HG02678 (cell line): Measurements from ENCODE around the gene SF3A1.

Experiments
- ATAC-seq: cut with Tn5 transposase; IDR thresholded peaks from one replicate; pipeline ENCODE4 v1.9.1; 2021; ENCODE audit warnings: mild to moderate bottlenecking, moderate library complexity; ENCODE audit not compliant: unreplicated experiment

SF3A1 gene

DNA sequence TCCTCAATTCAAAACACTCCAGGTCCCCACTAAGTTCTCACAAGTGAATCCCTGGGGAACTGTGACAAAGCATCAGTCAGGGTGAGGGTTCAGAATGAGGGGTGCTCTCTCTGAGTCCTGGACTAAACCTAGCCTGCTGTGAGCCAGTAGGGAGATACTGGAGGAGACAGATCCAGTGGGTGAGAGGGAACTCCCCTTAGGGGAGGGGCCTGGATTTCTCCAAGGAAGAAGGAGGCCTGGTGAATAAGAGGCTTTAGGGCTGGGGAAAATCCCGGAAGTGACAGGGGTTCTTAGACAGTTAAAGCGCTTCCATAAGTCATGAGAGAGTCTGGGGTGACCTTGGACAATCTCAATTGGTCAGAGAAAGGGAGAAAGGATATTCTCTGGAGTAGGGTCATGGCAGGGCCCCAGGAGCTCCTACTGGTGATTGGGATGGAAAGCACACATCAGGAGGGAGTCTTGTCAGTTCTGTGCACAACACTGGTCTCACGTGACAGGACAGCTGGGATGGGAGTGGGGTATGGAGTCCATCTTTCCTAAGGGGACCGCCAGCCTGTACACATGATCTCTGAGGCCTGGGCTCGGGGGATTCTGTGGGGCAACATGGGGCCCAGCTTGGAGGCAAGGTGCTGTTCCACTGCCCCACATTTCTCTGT lies 31.5 kb downstream of the SF3A1 start:
- no peak for ATAC-seq

DNA sequence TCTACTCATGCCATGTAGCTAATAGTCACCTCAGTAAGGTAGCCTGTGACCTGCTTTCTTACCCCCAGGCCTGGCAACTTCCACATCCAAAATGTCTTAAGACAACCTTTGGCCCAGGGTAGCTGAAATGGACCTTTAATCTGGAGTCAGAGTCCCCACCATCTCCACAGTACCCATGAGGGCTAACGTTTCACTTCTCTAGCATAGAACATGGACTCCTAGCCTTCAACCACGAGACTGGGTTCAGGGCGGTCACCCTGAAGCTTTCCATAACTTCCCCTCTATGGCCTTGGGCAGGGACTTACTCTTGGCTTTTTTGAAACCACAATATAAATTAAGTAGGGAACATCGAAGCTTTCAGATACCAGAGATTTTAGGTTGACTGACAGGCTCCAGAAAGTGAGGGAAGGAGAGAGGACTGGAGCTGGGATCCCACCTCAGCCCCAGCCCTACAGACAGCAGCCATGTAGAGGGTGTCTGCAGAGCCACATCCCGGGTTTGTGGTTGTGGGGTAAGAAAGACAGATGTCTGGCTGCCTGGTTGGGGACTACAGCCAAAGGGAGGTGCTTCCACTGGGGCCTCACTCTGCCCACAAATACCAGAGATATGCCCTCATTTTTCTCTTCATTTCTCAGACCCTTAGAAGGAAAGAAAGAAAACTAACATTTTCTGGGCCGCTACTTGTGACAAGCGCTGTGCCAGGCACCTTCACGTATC lies 32.5 kb downstream of the SF3A1 start:
- no peak for ATAC-seq

DNA sequence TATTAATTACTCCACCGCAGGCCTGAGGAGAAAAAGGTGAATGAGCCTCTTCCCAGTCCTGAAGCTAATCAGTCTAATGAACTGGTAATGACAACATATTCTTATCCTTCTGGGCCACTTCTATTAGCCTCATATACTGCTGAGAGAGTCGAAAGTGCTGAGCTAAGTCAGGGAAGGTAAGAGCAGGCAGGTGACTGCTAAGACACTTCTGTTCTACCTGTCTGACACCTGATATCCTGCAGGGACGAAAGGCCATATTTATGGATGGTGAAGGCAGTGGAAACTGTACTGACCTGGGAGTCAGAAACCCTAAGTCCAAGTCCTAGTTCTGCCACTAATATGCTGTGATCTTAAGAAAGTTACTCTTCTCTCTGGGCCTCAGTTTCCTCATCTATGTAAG lies 33.4 kb downstream of the SF3A1 start:
- ATAC-seq = no peak

DNA sequence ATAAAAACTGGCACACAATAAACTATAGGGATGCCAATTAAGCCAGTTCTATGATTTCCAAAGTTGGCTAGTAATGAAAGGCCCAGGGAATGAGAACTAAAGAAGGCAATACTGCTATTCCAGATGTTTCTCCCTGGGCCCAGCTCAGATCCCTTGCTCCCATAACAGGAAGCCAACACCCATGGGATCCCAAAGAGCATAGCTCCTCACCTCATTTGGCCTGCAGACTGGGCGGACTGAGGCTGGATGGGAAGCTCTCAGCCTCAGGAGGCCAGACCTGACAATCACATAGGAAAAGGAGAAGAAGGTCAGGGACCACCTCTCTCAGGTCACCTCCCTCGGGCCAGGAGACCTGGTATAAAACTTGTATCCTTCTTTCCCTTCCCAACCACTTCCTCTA lies 35.2 kb downstream of the SF3A1 start:
- no peak for ATAC-seq

DNA sequence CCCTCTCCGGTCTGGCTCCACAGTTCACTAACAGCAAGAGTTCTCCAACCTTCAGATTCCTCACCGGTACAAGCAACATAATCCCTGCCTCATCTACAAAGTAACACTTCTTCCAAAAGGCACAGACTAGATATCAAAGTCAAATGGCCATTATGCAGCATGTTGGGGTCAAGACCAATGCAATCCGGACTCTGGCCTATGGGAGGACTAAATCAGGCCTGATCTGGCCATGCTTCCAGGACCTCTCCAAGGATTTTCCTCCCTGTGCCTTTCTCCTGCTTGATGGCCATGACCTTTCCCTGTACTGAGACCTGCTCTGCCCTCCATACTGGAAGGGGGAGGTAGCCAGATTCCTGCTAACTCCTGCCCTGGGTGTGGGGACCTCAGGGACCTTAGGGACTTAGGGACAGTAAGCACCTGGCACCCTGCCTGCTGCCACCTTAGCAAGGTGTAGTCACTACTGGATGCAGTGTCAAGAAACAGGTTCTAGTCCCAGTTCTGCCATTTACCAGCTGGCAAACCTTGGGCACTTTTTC lies 36.6 kb downstream of the SF3A1 start:
- ATAC-seq = no peak

DNA sequence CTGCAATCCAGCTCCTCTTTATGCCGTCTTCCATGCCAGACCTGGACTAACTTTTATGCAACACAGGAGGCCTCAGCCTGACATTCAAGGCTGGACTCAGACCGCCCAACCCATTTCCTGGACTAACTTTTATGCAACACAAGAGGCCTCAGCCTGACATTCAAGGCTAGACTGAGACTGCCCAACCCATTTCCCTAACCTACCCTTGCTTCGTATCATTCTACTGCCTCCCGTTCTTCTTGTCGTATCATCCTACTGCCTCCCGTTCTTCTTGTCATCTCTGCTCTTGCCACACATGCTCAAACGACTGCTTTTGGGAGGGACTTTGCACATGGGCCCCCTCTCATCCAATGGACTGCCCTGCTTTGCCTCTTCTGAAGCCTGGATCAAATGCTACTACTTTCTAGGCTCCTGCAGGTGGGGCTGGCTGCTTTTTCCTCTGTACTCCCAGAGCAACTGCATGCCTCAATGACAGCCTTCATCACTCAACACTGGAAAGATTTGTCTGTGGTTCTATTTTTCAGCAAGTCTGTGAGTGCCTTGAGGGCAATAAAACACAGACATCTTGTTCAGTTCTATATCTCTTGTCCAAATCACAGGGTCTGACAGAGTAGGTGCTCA lies 37.8 kb downstream of the SF3A1 start:
- ATAC-seq = no peak

DNA sequence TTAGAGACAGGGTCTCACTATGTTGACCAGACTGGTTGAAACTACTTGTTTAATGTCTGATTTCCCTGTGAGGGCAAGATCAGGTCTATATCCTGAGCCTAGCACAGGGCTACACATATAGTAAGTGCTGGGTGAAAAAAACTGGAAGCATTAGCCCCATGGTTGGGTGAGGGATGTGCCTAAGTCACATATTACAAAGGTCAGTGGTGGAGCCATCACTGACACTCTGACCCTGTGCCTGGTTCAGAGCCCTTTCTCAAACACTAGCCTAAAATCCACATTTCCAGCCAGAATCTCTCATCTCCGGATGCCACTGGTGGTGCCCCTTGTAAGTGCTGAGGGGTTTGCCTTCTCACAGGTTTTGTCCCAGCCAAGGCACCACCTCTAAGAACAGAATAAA lies 38.9 kb downstream of the SF3A1 start:
- ATAC-seq = no peak

DNA sequence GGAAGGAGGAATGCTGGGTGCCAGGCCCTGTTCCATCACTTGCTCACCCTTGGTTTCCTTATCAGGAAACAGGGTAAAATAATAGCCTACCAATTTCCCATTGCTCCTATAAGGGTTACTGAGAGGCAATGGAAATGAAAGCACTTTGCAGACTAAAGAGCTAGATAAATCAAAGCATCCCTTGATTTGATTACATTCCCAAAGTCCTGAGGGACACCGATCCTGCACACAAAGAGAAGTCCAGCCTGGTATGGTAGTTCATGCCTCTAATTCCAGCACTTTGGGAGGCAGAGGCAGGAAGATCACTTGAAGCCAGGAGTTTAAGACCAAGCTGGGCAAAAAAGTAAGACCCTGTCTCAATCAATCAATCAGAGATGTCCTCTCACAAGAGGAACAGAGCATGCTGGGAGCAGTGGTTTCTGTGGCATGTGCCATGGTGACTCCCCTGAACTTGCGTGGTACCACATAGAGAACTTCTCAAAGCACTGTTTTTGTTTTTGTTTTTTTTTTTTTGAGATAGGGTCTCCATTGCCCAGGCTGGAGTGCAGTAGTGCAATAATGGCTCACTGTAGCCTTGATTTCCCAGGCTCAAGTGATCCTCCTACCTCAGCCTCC lies 40.6 kb downstream of the SF3A1 start:
- no peak for ATAC-seq

DNA sequence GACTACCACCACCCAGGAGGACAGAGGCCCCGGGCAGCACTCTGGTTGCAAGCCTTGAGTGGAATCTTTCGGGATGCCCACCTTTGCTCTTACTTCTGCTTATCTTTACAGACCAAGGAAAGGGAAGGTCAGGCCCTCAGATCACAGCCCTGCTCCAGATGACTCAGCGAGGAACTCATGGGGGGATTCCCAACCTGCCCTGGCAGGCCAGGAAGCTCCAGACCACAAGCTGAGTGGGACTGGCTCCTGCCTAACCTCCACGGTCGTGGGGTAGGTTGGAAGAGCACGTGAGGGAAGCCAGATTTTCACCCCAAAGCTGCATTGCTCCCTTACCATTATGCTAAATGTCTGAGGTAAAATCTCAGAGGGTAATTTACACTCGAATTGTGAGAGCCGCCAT lies 41.8 kb downstream of the SF3A1 start:
- ATAC-seq = peak; percentile 49

DNA sequence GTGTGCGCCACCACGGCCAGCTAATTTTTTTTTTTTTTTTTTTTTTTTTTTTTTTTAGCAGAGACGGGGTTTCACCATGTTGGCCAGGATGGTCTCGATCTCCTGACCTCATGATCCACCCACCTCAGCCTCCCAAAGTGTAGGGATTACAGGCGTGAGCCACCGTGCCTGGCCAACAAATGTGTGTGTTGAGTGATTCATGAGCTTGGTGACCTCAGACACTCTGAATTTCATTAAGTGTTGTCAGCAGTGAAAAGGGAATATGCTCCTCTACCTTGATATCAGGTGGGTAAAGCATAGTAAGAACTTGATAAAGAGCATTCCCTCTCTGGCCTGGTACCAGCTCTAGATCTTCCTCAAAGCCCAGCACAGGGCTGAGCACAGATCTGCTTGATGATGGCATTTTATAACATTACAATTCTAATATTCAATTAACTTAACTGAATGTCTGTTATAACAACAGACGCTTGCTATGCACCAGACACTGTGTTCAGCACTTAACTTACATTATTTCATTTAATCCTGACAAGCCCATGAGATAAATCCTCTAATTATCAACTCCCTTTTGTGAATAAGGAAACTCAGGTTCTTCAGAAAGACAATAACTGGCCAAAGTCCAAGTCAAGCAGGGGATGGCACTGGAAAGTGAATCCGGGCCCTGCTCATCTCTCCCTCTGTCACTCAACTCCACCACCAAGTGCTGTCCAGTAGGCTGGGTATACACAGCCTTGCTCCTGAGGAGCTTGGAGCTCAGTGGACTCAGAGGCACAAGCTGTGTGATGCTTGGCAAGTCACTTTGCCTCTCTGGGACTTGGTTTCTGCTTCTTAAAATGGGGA lies 42.9 kb downstream of the SF3A1 start:
- ATAC-seq = no peak

DNA sequence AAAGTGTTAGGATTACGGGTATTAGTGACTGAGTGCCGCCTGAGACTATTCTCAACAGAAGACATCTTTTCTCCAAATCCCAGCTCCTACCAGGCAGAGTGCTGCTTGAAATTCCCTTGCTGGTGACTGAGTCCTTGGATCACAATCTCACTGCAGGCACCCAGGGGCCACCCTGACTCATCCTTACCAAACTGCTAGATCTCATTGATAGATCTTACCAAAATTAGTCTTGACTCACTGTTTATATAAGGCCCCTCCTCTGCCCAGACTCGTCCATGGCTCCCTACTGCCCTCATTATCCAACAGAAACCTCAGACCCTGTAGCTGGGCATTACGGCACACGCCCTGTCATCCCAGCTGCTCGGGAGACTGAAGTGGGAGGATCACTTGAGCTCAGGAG lies 44.6 kb downstream of the SF3A1 start:
- no peak for ATAC-seq

DNA sequence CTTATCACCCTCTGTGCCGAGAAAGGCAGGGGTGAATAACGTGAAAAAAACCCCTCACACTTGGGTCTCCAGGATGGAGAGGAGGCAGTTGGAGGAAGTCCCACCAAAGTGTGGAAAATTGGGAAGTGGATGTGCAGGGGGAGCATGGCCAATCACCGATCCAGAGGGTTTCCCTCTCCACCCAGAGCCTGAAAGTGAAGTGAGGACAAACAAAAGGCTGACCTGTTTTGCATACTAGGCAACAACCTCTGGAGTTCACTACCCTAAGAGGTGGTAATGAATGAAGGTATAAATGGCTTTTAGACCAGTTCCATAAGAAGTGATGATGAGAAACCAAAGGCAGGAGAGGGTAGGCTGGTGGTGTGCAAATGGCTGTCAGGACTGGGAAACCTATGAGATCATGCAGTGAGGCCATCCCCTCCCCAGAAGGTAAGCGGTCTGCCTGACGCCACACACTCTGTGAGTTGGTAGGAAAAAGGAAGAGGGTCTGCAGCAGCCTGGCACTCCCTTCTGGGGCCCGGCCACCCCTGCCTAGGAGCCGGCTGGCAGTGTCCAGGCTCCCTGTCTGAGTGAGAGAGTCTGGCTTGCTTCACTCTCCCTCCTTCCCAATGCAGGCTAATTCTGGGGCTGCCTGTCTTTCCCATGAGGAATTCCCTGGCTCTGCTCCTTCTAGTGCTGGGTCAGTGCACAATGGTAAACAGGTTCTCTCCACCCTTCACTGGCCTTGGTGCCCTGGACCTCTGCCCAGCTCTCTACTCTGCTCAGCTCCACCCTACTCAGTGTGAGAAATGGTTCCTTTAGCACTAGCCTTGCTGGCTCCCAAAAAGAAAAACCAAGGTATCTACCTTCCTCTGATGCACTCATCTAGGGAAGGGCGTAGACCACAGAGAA lies 45.6 kb downstream of the SF3A1 start:
- no peak for ATAC-seq

DNA sequence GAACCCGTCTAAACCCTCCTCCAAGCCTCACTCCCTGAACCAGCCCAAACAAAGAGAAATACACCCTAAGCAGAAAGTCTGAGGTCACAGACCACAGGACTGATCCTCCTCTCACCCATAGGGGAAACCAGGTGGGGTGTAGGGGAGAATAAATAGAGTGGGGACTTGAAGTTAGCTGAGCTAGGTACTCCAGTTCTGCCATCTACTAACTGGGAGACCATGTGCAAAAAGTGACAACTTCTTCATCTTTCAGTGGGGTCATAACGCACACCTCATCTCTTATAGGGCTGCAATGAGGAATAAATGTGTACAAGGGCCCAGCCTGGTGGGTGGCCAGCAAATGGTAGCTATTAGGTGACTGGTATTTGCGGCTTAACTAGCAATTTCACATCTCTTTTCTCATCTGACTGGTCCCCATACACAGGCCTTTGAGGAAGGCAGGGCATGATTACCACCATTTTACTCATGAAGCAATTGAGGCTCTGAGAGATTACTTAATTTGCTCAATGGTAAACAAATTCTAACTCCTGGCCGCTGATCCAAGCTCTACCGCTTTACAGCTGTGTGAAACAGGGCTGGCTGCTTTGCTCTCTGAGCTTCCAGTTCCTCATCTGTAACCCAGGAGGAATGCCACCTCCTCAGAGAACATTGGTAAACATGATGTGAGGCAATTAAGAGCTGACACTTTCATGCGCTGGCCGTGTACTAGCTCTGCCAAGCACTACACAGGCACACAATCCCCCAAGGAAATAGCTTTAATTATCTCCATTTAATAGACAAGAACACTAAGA lies 46.5 kb downstream of the SF3A1 start:
- no peak for ATAC-seq

DNA sequence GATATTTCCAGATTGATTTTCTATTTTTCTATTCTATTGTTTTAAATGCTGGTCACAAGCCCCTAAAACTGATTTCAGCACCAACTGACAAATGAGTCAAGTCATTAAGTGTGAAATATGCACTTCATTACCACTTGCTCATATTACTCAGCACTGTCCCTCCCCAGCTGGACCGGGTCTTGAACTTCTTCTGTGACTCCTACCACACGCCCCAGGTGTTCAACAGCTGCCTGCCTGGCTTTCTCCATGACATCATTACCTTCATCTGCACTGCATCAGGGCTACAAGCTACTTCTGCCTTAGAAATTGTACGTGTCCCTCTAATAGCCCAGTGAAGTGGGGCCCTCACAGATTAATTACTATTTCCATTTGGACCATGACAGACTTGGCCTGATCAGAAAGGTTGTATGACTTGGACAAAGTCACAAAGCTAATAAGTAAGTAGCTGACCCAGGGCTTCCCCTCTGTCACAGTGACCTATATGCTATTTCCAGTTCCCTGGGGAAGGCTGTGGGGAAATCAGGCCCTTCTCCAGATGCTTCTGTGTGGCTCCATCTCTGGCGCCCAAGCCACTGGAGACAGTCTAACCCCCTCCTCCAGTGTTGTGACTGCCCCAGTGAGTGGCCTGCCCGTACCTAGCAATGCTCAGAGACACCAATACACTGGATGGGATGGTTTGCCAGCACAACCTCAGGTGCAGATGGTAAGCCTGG lies 48.0 kb downstream of the SF3A1 start:
- peak; percentile 42 for ATAC-seq

DNA sequence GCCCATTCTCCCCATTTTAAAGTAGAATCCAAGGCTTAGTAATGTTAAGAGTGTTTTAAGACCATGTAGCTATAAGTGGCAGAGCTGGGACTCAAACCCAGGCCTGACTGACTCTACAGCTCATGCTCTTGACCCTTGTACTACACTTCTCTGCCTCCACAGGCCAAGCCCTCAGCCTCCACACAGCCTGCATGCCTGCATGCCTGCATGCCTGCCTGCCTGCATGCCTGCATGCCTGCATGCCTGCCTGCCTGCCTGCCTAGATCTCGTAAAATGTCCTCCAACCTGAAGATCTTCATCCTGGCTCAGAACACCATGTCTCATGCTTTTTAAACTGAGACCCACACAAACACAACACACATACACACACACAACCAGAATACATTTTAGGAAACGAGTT lies 48.6 kb downstream of the SF3A1 start:
- ATAC-seq = no peak

DNA sequence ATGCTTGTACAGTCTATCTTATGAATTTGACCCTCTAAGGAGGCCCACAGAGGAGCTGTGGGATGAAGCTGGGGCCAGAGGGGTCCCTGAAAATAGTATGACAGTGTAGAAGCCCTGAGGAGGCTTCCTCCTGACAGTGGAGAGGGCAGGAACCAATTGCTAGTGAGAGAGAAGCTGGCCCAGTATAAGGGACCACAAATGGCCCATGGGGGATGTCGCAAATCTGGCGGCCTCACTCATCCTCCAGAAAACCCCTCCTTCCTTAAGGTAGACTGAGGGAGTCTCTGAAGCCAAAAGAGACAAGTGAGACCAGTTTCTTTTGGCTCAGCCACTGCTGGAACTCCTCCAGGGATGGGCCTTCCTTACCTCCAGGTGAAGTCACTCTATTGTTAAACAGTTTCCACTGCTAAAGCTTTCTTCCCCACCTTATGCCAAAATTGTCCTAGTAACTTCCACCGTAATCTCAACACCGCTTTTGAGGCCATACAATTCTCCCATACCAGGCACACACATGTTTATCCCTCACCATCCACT lies 49.6 kb downstream of the SF3A1 start:
- ATAC-seq = no peak

DNA sequence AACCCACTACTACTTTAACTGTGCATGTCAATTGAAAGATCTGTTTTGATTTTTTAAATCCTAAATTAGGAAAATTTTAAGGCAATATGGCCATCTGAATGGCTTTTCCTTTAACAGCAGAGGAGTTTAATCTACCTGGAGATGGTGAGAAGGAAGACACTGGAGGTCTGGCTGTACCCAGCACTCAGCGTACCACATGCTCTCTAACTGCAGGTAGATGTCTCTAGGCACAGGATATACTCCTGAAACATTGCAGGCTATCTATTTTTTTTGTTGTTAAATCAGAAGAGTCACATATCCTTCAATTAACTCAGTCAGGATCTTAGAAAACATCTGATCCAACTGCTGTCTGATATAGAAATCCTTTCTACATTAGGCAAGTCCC lies 50.1 kb downstream of the SF3A1 start:
- ATAC-seq = no peak
